GM19193 (cell line): ENCODE data around the gene C22orf23.

Source experiments
- POLR2A ChIP-seq: IDR thresholded peaks from 4 replicates; pipeline ENCODE4 v1.6.1; 2011; ENCODE audit not compliant: insufficient read depth, insufficient read length; ENCODE audit errors: extremely low read depth

C22orf23 gene

DNA sequence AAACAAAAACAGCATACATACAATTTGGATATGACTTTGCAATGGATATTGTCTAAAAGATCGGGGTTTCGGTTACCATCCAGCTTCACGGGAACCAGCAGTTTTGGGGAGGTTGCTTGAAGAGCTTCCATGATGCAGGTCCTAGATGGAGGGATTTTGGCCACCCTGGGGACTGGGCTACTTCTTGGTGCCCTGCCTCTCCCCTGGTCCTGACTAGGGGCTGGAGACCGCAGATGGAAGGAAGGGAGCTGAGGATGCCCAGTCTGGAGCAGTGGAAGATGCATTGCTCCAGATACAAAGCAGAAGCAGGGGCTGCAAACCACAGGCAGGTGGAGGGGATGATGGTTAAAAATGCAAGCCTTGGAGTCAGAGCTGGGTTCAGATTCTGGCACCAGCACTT is 17.5 kb upstream of the C22orf23 start:
- TF ChIP-seq POLR2A = no peak

DNA sequence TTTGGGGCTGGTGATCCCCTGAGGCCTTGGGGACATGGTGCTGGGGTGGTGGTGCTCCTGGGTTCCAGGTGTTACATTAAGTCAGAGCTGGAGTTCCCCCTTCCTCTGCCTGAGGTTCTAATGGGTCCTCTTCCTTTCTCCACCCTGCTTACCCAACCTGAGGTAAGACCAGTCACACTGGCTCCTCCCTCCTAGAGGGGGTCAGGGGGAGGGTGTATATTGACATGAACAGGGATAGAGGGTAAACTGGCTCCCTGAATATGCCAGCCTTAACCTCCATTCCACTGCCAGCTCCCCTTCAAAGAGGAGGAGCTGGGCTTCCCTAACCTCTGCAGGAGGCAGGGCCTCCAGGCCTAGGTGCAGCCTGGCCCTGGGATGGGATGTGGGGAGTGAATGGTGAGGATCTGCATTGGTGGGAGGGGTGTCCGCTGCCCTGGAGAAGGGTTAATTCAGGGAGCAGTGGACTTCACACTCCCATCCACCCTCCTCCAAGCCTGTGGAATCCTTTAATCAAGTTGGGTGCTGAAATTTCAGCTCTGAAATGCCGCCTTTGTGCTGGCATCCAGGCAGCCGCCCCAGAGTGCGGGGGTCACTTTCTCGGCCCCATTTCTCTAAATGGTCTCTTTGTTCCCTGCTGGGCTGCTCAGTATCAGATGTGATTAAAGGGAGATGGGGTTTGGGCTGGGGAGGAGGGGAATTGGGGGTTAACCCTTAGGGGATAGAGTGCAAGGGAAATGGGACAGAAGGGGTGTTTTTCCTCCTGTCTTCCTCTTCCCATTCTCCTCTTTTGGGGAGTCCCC is 15.3 kb upstream of the C22orf23 start:
- TF ChIP-seq POLR2A = no peak

DNA sequence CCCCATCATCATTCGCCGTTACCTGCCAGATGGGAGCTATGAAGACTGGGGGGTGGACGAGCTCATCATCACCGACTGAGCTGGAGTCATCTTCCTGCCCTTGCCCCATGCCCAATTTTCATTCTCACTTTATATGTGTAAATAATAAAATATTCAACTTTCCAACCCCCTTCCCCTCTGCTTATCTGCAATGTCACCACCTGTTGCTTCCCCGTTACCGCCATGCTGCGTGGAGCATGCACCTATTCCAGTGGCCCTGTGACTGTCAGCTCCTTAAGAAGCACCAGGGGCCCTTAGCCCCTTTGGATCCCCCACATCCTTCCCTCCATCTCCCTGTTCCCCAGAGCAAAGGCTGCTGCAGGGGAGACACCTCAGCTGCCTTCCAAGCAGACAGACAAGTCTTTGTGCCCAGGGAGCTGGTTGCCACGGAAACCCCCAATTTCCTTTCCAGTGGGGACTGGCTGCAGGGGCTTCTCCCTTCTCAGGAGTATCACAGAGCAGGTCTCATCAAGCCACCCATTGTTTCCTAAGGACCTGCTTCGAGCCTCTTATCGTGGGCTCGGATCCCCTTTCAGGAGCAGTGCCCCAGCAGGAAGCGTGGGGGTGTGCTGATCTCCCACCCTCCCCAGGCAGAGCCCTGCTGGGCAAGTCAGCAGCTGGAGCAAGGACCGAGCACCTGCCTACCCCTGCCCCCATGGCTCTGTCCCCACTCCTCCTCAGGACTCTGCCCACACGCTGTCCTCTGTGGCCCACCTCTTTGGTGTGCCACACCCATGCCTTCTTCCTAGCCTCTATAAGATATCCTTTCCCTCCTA is 14.4 kb upstream of the C22orf23 start:
- no peak for TF ChIP-seq POLR2A

DNA sequence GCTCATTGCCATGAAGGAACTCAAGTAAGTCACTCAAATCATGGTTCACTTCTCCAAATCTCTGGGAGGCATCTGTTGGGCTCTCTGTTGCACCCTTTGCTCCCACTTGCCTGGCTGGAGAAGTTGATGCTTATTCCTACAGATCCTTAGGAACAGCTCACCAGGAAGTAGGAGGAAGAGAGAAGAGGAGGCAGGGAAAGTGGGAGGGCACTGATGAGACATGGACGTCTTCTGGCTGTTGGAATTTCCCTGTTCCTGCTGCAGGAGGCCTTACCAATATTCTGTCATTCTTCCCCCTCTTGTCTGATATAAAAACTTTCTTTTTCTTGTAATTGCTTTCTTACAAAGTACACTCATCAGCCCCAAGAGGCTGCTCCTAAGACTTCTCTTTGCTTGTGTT is 13.7 kb upstream of the C22orf23 start:
- no peak for TF ChIP-seq POLR2A

DNA sequence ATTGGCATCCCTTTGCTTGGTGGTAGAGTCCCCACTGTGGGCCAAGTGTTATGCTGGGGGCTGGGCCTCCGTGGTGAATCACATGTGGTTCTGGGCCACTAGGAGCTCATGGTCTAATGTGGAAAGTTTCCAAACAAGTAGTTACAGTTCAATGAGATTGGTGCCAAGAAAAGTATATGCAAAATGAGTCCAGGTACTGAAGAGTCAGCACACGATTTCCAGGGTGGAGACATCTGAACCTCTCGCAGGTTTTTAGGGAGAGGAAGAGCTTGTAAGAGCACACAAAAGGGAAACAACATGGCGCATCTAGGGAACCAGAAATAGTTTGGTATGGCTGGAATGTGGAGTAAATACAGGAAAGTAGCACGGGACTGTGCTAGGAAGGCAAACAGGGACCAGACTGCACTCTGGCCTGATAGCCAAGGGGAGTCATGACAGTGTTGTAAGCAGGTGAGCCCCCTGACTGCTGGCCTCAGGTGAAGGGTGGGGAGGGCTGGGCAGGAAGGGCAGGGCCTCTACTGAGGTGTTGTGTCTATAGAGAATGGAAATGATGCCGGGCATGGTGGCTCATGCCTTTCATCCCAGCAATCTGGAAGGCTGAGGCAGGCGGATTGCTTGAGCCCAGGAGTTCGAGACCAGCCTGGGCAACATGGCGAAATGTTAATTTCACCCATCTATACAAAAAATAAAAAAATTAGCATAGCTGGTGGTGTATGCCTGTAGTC is 12.7 kb upstream of the C22orf23 start:
- no peak for TF ChIP-seq POLR2A

DNA sequence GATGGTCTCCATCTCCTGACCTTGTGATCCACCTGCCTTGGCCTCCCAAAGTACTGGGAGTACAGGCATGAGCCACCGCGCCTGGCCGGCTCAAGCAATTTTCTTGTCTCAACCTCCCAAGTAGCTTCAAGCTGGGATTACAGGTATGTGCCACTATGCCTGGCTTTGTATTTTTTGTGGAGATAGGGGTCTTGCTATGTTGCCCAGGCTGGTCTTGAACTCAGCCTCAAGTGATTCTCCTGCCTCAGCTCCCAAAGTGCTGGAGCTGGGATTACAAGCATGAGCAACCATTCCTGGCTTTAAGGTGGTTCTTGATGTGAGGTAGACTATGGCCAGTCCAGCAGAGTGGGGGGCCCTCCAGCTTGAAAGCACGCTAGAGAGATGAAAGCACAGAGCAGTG is 7.7 kb upstream of the C22orf23 start:
- no peak for TF ChIP-seq POLR2A

DNA sequence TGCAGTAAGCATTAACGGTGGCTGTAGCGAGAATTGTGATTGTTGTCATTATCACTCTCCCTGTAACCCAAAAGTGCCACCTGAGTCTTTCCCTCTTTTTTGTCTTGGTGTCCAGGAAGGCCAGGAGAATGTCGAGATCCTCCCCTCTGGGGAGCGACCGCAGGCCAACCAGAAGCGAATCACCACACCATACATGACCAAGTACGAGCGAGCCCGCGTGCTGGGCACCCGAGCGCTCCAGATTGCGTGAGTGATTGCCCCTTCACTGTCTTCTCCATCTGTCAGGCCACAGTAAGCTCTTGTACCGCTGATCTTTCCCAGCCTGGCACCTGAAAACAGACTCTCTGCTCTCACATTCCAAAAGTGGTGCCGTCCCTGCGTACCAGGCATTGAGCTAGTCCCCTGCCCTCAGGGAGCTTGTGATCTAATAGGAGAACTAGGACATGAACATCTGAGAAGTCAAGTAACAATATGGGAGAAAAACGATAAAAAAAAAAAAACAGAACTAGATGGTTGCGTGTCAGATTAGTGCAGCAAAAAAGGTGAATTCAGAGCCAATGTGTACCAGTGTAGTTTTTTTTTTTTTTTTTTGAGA is 5.9 kb upstream of the C22orf23 start:
- no peak for TF ChIP-seq POLR2A

DNA sequence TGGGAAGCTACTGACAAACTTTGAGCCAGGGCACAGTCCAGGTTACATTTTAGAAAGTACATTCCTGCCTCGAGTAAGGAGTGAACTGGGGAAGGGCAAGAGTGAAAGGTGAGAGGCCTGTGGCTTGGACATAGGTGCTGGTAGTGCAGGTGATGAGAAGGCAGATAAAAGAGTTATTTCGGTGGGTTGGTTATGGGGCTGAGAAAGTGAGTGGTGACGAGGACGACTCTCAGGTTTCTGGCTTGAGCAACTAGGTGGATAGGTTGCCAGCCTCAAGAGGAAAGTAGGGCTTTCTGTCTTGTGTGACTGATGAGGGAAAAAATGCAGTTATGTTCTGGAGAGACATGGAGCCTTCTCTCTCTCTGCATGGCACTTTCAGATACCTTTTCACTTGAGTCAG is 3.8 kb upstream of the C22orf23 start:
- no peak for TF ChIP-seq POLR2A

DNA sequence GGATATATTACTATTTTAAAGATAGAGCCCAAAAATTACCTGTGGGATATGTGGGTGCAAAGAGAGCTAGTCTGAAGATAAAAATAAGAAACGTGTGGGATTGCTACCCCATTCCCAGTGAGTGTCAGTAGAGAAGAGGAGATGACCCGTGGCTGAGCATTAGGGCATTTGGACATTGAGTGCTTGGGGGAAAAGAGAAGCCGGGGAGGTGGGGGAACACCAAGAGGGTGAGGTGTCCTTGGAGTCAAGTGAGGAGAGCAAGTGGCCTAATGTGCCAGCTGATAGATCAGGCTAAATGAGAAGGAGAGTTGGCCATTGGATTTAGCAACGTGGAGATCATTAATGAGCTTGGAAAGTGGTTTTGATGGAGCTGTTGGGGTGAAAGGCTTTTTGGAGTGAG is 1.3 kb upstream of the C22orf23 start:
- no peak for TF ChIP-seq POLR2A

DNA sequence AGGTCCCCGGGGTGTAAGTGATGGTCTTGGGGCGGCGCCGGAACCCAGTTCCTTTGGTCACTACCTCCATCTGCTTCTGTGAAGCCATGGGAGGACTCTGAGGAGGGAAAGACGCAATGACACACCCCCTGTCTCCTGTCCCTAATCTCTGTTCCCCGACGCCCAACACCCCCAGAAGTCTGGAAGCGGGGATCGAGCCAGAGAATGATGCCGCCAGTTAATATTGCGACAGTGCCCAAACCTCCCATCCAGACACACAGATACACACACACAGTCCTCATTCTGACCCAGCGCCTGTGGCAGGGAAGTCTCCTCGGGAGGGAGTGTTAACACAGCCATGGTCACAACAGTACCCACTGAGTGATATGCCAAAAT is 352 bp downstream of the C22orf23 start:
- no peak for TF ChIP-seq POLR2A

DNA sequence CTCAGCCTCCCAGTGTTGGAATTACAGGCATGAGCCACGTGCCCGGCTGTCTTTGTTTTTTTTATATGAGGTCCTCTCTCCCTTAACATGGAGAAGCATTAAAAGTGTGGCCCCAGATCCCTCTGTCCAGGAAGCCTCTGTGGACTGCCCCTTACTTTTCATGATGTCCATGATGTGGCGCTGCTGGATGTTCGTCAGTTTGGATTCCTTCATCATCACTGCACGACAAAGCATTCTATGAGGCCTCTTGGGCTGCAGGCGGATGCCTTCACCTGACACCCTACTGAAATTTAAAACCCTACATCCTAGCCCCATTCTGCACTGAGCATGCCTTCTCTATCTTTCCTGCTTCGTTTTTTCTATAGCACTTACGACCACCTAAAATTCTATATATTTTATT is 2.1 kb downstream of the C22orf23 start:
- TF ChIP-seq POLR2A = no peak

DNA sequence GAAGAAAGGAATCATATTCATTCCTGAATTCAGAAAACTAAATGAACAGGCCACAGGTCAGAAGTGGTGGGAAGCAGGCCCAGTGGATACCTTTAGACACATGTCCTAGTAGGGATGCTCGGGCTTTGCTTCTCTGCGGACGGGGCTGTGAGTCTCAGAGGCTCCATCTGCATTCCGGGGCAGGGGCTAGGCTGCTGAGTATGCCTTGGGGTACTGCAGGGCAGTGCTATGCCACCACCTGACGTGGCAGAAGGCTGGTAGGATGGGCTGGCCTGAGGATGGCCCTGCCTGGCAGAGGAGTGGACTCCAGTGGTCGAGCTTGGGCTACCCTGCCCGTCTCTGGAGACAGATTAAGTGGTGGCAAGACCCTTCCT is 9.6 kb downstream of the C22orf23 start:
- no peak for TF ChIP-seq POLR2A

DNA sequence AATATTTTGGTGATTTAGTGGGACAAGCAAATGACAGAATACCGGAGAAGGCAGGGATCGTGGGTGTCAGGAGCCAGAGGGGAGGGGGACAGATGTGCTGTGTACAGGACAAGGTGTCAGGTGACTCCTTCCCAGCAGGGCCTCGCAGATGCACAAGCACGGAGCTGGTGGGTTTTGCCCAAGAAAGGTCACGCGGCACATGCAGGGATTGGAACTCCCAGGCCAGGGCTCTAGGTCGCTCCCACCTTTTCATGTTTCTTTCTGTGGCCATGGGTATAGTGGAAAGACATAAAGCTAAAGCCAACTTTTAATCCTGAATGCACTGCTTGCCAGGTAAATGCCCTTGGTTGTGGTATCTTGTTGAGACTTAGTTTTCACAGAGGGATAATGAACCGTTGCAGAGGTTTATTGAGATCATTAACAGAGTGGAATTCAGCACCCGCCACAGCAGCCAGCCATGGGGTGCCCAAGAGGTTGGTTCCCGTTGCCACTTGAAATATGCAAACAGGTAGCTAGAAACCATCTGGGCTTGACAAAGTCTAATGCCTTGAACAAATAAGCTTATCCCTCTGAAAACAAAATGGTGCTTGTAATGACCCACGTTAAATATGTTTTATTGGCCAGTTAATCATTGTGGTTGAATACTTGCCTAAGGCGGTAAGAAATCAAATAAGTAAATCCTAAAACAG is 10.1 kb downstream of the C22orf23 start:
- TF ChIP-seq POLR2A = no peak

DNA sequence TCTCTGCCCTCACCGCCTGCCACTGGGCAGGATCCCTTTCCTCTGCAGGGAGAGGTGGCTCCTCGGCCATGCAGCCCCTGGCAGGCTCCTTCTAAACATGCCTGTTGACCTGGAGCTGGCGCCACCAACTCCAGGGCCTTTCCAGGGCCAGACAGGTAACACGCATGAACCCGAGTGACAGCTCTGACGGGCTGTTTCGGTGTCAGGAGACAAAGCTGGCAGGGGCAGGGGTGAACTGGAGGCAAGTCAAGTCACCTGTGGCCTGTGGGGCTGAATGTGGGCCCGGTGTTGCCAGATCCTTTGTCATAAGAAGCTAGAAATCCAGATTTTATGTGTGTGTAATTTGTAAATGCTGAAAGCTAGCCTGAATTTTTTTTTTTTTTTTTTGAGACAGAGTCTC is 11.3 kb downstream of the C22orf23 start:
- TF ChIP-seq POLR2A = no peak
